HG03045 (cell line): ENCODE results near the gene VDR.
A peak's percentile ranks its signal among the peaks of the same experiment; 100 is the strongest.
"Not testable (repeated sequence)": the region's sequence is repeated elsewhere in the genome, so short reads cannot be mapped to it uniquely, and the experiment has no call there.

Experiments
- ATAC-seq: cut with Tn5 transposase; IDR thresholded peaks from one replicate; pipeline ENCODE4 v1.9.1; 2021; ENCODE audit warnings: mild to moderate bottlenecking, moderate library complexity; ENCODE audit not compliant: unreplicated experiment

VDR gene

DNA sequence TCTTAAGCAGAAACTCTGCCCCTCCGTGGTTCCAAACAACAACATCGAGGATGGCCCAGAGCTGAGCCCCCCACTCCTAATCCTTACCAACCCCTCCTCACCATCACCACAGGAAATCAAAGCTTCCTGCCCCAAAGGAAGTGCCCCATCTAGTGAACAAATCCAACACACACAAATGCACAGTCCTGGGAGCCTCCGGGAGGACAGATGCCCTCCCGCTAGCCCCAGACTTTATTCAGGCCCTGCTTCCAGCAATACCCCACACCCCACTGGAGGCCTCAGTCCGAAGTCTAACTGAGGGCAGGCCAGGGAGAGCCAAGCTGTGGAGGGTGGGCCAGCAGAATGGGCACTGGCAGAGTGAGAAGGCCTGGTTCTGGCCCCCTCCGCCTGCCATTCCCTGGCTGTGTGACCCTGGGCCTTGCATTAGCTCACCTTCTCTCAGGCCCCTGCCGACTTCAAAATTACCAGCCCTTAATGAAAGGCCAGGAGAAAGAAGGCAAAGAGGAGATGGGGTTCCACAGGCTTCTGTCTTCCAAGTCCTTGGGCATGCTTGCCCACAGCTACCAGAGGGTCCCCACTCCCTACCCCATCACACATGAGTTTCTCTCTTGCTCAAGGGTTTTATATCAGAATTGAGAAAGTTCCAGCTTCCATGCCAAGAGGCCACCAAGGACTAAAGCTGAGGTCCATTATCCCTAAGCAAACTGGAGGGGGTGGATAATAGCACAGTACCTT lies 87.4 kb downstream of the VDR start:
- ATAC-seq, result no peak

DNA sequence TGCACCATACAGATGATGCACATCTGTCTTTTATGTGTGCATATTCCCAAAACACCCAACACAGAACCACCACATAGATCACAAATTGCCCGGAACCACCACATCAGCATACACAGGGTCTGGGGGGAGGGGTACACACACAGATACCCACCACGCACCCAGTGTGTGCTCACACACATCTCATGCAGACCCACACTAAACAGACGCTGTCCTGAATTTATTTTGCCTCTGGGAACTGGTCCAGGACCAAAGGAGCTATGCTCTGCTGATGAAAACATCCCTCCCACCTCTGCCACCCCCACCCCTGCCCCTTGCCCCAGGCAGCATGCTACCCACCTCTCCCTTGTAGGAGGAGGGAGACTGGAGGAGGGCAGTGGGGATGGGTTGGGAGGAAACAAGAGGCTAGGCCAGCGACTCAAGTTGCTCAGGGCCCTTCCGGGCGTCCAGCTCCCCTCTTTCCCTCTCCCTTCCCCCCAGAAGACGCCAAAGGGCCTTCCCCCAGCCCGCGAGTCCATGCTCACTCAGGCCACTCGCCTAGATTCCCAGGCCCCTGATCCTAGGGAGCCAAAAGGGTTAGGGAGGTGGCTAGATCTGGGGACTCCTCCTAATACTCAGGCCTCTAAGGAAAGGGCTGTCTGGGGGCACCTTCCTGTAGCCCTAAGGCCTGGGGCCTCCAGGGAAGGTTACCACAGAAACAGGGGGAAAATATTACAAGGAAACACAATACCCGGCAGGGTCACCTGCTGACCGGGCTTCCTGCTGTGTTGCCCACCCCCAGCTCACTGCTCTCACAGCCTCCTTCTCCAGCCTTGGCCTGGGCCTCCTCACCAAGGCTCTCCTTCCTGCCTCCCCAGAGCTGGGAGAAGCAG lies 88.2 kb downstream of the VDR start:
- ATAC-seq, result no peak

DNA sequence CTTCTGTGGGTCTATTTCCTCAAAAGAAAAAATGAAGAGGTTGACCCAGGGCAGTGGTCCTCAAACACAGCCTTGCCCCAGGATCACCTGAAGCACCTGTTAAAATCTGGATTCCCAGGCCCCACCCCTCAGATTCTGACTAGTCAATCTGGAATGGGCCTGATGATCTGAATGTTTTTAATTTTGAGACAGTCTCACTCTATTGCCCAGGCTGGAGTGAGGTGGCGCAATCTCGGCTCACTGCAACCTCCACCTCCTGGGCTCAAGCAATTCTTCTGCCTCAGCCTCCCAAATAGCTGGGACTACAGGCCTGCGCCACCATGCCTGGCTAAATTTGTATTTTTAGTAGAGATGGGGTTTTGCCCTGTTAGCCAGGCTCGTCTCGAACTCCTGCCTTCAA lies 89.3 kb downstream of the VDR start:
- not testable (repeated sequence) for ATAC-seq

DNA sequence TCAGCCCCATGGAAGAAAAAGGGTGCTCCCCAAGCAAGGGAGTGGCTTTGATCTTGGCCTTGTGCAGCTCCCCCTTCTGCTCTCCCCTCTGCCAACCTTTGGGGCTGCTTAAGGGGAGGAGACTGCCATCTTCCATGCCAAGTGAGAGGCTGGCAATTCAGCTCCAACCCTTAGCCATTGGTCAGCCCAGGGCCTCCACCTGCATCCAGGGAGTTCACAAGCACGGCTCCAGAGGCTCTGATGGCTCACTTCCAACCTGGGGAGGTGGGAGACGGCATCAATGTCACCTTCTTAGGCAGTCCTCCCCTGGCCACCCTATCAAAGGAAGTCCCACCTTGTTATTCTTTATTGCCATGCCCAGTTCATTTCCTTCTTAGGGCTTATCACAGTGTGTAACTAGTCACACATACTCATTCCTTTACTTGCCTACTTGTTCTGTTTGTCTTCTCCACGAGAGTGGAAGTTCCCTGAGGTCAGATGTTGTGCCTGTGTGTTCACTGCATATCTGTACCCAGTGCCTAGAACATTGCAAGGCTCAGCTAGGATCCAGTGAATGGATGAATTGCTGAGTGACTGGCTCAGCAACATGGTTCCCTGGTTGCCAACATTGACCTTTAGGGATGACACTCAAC lies 90.1 kb downstream of the VDR start:
- ATAC-seq, result no peak

DNA sequence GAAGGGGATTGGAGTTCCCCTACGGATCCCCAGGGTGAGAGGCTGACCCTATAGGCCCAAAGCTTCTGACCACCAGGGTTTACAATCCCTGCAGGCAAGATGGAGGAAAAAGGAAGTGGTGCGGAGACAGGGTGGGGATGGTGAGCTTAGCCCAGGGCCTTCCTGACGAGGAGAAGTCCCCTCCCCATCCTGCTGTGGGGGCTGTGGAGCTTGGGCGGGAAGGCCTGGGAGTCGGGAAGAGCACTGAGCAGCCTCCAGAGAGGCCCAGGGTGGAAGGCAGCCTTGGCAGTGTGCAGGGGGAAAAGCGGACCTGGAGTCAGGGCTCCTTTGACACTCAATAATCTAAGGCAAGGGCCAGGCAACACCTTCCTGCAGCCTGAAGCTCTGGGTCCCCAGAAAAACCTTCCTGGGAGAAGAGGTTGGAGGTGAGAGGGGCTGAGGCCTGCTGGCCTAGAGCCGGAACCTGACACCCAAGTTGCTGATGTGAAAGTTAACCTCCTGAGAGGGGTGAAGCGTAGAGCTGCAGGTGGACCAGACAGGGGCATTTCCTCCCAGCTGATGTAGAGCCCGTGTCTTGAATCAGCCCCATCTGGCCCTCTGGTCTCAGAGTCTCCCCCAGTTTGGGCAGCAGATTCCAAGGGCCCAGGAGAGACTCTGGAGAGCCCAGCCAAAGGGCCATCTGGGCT lies 91.1 kb downstream of the VDR start:
- peak; percentile 35 for ATAC-seq

DNA sequence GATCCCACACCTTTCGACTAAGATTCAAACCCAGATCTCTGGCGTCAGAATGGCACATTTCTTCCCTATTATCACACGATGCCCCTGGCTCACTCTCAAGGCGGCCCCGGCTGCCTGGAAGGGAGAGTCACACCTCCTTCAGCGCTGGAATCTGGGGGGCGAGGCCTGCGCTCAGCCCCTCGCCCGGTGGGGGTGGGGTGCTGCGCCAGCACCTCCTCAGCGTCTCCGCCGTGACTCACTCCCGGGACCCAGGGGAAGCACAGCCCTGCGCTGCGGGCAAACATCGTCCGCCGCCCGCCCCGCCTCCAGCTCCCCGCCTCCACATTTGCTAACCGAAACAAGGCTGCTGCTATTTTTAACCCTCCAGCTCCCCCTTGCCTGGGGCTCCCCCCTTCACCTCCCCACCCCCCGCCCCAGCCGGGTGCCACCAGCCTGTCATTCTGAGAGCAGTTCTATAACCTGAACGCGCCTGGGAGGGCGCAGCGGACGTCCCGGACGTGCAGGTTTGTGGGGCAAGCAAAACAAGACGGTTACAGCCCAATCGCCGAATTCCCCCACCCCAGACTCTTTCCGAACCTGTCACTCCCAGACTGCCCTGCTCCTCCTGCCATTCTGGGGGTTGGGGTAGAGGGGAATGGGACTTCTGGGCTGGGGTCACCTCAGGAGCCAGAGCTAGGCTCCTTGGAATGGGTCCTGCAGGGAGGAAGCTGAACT lies 91.8 kb downstream of the VDR start:
- ATAC-seq, result peak; percentile 60

DNA sequence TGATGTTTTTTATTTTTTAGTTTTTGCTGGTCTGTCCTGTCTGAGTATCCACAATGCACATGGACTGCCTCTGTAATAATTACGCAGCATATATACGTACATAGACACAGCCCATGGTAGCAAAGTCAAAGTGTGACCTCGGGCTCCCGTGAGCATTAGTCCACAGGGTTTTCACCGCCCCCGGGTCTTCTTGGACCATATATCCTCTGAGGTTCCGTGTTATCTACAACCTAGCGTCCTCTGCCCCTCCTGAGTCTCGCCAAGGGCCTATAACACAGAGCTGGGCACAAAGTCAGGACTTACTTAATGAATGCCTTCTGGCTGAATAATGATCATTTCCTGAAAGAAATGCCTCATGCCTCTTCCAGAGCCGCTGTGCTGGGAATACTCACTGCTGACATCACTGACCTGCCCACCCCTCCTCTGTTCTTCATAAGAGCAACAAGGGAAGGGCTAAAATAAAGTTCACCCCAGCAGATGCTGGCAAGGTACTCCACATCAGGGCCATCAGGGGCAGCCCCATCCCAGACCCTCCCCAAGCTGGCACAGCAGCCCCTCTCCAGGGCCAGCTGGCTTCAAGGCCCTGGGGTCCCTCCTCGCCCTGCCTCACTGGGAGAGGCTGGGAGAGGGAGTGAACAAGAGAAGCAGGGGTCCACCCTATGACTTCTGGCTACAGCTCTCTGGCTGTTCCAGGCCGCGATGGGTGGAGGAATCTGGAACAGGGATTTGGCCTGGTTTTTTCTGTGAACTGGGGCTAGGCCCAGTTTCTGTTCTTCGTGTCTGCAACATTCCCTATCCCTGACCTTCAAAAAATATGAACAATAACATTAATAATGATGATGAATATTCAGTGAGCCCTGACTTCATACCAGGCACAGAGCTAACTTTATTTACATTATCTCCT lies 93.0 kb downstream of the VDR start:
- no peak for ATAC-seq

DNA sequence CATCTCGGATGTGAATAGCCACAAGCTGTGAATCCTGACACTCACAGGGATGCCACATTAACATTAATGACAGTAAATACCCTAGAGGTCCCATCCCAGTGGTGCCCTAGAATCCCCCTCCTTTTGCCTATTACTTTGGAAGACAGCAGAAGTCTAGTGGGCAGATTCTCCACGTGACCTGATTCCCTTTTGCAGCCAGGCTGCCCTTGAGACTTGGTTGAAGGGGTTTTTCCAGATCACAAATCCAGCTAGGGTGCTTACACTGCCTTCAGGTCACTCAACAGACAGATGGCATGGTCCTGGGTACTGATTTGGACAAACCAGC lies 93.8 kb downstream of the VDR start:
- no peak for ATAC-seq

DNA sequence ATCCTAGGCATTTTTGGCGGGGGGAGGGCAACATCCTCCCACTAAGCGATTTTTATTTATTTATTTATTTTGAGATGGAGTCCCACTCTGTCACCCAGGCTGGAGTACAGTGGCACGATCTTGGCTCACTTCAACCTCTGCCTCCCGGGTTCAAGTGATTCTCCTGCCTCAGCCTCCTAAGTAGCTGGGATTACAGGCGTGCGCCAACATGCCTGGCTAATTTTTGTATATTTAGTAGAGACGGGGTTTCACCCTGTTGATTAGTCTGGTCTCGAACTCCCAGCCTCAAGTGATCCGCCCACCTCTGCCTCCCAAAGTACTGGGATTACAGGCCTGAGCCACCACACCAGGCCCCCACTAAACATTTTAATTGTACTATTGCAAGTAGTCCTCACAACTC lies 95.3 kb downstream of the VDR start:
- not testable (repeated sequence) for ATAC-seq

DNA sequence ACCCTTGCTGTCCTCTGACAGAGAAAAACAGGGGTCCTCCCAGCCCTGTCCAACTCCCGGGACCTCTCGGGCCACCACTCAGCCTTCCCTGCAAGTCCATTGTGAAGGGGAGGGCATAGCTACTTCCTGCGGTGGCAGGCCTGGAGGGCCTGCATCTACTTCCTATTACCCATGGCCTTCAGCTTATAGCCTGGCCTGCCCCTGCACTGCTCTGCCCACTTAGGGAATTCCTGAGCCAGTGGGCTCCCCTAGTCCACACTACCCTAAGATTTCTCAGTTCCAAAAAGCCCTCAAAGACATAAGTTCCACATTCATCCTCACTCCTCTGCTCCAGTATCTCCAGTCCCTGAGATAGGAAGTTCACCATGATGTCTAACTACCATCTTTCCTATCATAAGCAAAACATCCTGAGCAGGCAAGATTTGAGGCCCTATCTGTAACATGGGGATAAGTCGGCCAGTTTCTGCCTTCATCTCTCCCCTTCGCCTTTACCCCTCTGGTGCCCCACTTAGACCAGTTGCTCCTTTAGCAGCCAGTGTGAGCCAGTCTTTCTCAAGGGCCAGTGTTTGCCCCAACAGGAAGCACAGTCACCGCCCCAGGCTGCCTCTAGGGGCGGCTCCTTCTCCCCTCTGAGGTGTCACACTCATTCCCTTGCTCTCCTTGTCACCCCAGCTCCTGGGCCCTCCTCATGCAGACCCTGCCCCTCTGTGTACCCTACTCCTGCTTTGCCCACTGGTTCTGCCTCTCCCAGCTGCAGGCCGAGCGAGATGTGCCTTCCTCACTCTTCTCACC lies 96.0 kb downstream of the VDR start:
- ATAC-seq, result no peak

DNA sequence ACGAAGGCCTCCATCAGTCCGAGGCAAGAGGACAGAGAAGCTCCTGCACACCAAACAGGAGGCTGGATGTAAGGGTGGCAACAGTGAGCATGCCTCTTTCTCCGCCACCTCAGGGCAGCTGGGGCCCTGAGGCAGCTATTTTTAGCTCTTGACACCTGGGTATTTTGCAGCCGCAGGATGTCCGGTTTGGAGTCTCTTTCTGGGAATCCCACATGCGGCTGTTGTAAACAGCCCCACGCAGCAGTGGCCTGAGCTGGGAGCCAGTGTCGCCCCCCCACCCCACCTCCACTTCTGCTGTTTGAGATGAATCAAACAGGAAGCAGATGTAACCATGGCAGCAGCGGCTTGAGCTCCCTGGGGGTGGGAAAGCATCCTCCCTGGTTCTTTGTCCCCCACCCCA lies 96.7 kb downstream of the VDR start:
- peak; percentile 38 for ATAC-seq

DNA sequence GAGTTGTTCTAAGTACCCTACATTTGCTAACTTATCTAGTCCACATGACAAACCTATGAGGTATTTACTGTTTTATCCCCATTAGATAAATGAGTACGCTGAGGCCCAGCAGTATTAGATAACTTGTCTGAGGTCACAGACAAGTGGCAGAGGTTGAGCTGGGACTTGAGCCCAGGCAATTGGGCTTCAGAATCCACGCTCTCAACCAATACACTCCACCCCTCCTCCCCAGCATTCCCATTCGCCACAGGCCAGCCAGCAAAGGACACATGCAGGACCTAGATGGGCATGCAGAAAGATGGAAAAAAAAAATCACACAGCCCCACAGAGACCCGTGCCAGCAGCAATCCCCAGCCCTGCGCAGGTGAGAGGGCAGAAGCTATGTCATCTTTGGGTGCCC lies 97.5 kb downstream of the VDR start:
- no peak for ATAC-seq

DNA sequence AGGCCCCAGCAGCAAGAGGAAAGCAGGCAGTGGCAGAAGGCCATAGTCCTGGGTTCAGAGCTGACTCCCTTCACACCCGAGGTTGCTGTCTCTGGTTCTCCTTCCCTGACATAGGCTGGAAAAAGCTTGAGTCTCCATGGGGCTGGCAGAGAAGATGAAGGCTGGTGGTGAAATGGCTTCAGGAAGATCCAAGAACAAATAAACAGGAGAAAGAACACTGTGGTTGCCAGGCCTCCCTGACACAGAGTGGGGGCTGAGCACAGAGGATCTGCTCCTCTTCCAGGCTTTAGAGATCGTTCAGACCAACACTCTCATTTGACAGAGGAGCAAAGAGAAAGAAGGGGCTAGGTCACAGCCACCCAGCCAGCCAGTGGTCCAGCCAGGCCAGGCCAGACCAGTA lies 99.4 kb downstream of the VDR start:
- no peak for ATAC-seq

DNA sequence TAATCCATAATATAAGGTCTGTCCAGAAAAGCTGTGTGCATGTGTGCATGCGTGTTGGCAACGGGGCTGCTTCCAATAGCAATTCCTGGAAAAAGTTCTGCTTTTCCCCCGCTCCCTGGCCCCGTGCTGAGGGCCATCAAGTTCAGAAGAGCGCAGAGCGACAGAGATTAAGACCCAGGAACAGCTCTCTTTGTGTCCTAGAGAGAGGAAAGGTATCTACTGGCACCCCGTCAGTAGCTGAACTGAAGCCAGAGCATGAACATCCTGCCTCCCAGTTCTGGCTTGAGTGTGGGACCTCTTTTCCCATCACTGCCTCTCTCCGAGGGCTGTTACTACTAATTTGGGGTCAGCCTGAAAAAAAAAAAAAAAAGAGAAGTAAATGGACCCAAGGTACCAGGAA lies 100.6 kb downstream of the VDR start:
- no peak for ATAC-seq

DNA sequence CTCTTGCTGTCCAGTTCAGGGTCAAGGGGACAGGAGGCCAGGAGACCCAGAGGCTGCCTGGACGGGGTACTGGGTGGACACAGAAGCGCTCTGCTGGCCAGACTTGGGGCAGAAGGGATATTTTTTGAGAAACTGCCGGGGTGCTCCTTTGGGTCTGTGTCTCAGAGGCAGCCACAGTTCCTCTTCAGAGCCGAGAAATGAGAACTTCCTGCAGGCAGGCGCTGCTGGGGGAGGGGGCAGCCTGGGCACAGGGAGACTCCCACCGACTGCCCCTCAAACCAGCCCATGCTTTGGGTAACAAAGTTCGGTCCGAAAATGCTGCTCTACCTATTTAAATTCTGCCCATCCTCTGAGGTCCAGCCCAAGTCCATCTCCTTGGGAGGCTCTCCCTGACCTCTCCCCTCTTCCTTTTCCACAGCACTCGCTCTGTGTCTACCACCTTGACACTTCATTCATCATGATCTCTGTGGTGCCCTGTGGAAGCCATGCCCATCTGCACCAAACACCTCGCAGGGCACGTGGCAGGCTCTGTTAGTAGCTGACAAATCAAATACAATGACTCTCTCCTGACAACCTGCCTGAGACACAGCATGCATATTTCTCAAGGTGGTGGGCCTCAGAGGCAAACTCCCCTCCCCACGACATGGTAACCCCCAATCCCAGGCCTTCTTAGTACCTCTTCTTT lies 101.5 kb downstream of the VDR start:
- no peak for ATAC-seq

DNA sequence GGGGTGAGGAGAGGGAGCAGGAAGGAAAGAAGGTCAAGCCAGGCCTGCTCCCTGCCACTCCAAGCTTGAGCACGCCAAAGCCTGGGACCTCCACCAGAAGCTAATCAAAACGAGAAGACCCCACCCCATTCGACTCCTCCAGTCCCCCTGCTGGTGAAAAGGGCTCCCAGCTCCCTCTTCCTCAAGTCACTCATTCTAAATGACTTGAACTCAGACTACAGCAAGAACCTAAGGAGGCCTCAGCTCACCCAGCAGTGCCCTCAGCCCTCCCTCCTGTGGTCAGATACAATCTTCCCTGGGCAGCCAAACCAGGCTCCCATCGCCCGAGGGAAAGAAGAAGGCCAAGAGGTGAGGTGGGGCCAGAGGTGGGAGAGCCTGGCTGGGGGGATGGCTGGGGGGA lies 102.5 kb downstream of the VDR start:
- no peak for ATAC-seq

DNA sequence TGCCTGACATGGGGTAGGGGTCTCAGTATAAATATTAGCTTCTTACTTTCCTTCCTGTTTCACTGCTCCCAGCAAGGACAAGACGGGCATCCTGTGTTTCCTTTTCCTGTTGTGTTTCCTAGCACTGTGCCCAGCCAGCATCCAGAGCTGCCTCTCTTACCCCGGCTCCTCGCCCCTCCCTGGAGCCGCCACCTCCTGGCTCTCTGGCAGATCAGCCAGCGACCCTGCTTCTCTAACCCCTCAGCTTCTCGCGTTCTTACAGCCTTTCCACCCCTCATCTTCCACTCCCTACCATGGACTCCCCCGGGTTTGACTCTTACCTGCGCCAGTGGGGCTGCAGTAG lies 102.9 kb downstream of the VDR start:
- no peak for ATAC-seq

DNA sequence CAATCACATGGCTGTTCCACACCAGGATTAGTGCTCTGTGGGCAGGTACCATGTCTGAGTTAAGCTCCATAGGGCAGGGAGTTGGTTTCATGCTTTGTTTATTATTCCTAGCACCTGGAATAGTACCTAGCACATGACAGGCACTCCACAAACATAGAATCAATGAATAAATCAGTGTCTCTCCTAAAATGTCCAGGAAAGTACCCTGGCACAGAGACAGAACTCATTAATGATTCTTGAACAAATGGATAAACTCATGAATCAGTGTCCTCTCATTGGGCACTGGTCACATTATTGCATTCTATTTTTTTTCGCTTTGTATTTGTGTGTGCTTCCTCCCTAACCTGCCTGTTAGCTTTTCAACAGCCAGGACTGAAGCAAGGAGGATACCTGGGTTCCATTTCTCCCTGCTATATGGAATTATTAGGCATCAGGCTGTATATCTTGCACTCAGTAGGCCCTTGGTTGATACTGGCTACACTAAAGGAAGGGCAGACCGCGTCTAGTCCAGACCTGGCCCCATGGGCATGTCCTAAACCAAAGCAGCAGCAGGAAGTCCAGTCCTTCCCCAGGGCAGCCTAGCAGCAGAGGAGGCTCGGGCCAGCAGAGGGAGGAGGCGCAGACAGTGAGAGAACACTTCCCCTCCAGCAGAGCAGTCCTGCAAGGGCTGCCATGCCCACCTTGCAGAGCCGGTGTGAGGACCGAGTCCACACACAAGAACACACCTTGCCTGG lies 103.5 kb downstream of the VDR start:
- no peak for ATAC-seq
